GM12801 (cell line): ENCODE results near the gene NCKAP5.

Experiments
- CTCF ChIP-seq: IDR thresholded peaks from one replicate; pipeline ENCODE4 v1.5.1; 2011; ENCODE audit warnings: control low read depth; ENCODE audit not compliant: insufficient read length; ENCODE audit errors: extremely low read depth

NCKAP5 gene

GRCh38 chr2:133484784-133485183 lies 83.5 kb downstream of the NCKAP5 start:
- TF ChIP-seq CTCF: no peak

GRCh38 chr2:133484106-133484505 lies 84.2 kb downstream of the NCKAP5 start:
- no peak for TF ChIP-seq CTCF

GRCh38 chr2:133483181-133483580 lies 85.1 kb downstream of the NCKAP5 start:
- no peak for TF ChIP-seq CTCF

- TF ChIP-seq CTCF: no peak
Observed at GRCh38 chr2:133480707-133481429, 87.4 kb downstream of the NCKAP5 start.

- no peak for TF ChIP-seq CTCF
Observed at GRCh38 chr2:133477616-133477990, 90.7 kb downstream of the NCKAP5 start.

DNA sequence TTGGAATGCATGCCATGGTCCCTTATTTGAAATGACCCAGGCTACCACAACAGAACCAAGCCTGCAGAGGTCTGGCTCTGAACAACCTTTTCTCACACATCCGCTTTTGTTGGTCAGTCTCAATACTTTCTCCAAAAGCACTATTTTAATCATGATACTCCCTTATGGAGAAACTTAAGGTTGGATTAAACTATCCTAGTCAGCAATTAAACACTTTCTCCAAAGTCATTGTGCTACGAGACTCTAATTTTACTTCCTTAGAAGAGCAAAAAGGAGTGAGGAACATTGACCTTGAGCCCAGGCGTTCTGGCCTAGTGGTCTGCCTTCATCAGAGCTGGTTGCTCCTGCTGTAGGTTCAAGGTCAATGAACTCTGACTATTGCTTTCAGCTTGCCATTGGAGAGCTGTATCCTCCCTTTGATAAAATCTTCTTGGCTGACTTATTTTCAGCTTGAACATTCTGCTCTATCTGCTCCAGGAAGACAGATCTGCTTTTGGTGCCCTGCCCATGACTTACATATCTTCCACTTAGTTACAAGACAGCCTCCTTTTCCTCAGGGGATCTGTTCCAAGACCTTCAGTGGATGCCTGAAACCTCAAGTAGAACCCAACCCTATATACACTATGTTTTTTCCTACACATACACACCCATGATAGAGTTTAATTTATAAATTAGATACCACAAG lies 91.2 kb downstream of the NCKAP5 start:
- TF ChIP-seq CTCF: no peak

DNA sequence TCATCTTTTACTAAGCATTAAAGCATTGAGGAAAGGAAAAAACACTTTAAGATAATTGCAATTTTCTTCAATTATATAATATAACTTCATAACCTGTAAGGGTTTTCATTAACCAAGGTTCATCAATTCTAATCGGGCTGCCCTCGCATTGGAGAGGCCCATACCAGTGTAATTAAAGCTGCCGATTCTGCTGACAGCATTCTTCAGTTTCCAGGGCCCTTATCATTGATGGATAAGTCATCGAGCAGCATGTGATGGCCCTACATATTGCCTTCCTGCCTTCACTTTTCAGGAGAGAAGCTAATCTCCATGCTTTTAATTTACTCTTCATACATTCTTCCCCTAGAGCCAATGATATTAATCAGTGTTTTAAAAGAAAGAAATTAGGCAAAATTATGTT lies 92.0 kb downstream of the NCKAP5 start:
- TF ChIP-seq CTCF: no peak
